Measurements from ENCODE around the gene ZMAT2.
"Not testable (repeated sequence)": the region's sequence is repeated elsewhere in the genome, so short reads cannot be mapped to it uniquely, and the experiment has no call there.

The ZMAT2 gene

GRCh38 chr5:140700177-140701144, at the start of gene ZMAT2:
Gene ZMAT2, plus strand, starts transcription at chr5:140700447. Its CDS starts 14 bp downstream, at chr5:140700461.
- peak; percentile 89 for DNase-seq

GRCh38 chr5:140658870-140659269, 41.4 kb upstream of the ZMAT2 start:
- DNase-seq: no peak

- DNase-seq: not testable (repeated sequence)
These were observed 39.9 kb upstream of the ZMAT2 start for GRCh38 chr5:140660371-140660770.

- DNase-seq: no peak
These were observed 36.3 kb upstream of the ZMAT2 start for GRCh38 chr5:140664030-140664358.

DNA sequence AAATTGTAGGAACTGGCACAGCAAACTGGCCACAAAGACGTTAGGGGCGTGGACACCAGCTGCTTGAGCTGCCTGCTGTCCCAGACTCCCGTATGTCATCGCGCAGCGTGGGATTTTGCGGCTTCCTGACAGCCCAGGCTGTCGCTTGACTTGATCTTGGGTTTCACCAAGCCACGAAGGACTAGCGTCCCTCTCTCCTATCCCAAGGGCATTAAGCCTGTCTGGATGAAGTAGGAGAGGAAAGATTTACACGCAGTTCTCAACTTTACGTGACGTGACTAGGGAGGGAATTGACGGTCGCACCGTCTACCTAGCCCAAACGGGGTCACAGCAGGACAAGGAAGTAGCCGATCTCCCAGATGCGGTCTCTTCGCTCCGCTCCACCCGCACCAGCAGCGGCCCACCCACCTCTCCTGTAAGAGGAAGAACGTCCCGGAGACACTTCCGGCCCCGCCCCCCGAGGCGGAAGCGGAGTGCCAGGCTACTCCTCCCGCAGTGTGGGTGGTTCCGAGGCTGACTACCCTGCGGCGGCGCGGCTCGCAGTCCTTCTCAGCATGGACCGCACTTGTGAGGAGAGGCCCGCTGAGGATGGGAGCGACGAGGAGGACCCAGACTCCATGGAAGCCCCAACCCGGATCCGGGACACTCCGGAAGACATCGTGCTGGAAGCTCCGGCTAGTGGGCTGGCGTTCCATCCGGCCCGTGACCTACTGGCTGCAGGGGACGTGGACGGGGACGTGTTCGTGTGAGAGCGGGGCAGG, 35.7 kb upstream of the ZMAT2 start, which contains the start of gene WDR55:
Gene WDR55 (plus strand): TSS at position 546 of the 761 bp plus-strand sequence. CDS start 9 bp downstream, at position 555.
- DNase-seq: peak; percentile 91

DNA sequence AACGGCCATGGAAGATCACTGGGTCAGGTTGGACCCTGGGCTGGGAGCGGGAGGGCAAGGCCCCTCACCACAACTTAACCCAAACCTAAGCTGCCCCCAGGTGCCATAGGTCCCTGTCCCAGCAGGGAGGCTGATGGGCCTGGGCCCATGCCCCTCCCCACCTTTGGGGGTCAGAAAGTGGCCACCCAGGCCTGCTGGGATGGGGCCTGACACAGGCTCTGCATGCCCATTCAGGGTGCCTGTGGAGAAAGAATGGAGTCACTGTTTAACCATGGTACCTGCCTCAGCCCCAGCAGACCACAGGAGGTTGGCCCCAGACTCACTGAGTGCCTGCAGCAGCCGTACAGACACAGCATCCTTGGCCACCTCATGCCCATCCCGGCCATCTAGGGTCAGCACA, 29.2 kb upstream of the ZMAT2 start:
- not testable (repeated sequence) for DNase-seq

DNA sequence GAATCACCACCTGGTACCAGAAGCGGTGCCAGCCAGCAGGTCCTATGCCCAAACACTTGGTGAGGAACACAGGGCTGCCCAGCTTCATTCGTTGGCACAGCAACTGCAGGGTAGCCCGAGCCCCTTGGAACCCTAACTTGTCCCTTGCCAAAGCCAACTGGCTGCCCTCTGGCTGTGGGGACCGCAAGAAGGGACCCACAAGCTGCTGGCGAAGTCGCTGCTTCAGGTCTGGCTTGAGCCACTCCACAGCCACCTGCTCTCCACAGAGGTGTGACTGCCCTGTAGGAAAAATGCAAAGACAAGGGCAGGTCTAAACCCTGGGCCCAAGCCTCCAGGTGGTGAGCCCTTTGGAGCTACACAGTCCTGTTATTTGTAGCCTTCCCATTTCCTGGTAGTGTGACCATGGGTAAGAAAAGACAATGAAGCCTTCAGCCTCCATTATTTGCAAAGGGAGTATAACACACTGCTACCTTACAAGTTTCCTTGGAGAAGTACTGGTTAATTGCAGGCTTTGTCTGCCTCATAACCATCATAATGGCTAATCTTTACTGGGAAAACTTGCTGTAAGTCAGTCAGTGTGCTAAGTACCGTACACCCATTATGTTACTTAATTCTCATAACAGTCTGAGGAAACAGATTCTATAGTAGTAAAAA, 28.6 kb upstream of the ZMAT2 start:
- no peak for DNase-seq

- DNase-seq: no peak
These were observed 27.6 kb upstream of the ZMAT2 start for GRCh38 chr5:140672455-140673186.

DNA sequence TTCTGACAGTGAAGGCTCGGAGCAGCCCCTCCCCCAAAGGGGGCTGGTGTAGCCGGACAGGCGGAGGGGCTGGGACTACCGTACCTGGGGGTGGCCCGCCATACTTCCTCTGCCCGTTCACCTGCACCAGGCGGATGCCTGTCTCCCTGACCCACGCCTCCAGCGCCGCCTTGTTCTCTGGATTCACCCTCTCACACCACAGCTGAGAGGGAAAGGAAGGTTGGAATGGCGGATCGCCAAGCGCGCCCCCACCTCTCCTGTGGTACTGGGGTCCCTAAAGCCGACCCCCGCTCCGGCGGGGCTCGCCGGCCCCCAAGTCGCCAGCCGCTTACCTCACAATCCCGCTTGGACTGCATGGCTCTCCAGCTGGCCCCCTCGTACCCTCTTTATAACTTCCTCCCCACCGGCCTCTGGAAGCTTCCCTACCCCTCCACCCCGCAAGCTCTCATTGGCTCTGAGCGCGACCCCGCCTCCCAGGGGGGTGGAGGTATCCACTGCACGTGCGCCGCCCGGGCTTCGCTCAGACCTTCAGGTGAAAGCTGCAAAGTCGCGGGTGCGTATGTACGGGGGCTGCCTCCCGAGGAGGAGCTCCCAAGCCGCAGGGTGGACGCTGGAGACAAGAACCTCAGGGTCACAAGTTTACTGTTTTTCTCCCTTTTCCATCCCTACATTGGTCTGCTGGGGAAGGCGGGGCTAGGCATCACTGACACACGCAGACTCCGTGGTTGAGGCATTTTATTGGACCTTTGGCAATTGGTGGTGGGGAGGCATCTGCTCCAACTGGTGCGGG, 26.9 kb upstream of the ZMAT2 start, which contains the start of gene DND1:
Gene DND1 (minus strand): TSS at position 390 of the 790 bp plus-strand sequence. CDS start 34 bp downstream, at position 356.
- DNase-seq: no peak

DNA sequence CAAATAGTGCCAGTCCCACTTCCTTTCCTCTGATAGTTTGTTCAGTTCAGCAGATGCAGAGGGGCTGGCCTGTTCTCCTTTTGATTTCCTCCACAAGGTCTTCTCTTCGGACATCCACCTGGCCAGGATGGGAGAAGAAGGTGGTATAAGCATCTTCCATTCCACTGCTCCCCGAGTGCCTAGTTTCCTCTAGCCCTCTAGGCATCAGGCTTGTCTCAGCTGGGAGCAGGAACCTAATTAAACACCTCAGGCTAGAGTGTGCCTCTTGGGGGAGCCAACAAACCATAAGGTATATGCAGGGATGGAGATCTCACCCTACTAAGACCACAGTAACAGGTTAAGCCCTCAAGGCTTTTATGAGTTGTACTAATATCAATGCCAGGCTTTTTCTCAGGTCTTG, 26.0 kb upstream of the ZMAT2 start:
- no peak for DNase-seq

DNA sequence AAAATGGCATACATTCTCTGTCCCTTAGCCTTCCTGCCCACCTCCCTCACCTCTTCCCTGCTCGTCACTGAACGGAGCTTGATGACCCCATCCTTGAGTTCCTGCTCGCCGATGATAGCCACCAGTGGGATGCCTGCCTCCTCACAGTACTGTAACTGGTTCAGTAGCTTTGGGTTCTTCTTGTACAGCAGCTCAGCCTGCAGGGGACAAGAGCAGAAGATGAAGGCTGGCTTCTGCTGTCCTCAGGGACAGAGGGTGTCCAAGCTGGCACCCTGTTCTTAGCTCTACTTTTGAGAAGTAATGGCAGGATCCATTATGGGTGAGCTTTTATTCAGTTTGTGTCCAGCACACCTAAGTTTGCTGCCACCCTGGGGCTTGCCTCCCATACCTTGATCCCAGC, 25.6 kb upstream of the ZMAT2 start:
- DNase-seq: no peak

DNA sequence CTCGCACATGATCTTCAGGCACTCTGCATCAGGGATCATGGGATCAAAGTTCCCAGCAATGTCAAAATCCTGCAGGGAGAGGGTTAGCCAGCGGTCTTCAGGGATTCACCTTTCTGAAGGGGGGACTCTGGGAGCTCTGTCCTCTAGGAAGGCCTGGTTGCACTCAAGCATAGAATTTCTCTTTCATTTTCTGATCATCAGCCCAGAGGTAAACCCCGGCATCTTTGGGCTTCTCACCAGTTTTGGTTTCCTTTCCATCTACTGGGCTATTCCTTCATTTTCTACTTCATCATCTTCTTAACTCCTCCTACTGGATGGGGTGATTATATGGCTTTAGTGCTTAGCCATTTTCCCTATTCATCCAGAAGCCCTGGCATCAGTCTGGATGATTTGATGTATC, 22.3 kb upstream of the ZMAT2 start:
- no peak for DNase-seq

DNA sequence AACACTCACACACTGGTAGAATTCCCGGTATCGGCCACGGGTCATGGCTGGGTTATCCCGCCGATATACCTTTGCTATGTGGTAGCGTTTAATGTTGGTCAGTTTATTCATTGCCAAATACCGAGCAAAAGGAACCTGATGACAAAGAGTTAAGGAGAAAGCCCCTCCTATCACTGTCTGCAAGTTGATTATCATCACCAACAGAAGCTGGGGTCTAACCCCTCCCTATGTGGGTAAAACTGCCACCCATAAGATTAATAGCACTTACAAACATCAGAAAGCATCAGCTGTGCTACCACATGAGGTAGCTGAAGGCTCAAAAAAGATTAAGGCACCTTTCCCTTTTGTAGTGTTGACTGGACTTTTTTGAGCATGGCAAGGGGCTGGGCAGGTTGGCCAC, 21.3 kb upstream of the ZMAT2 start:
- DNase-seq: no peak

- DNase-seq: no peak
These were observed 9.8 kb upstream of the ZMAT2 start for GRCh38 chr5:140690376-140690932.

DNA sequence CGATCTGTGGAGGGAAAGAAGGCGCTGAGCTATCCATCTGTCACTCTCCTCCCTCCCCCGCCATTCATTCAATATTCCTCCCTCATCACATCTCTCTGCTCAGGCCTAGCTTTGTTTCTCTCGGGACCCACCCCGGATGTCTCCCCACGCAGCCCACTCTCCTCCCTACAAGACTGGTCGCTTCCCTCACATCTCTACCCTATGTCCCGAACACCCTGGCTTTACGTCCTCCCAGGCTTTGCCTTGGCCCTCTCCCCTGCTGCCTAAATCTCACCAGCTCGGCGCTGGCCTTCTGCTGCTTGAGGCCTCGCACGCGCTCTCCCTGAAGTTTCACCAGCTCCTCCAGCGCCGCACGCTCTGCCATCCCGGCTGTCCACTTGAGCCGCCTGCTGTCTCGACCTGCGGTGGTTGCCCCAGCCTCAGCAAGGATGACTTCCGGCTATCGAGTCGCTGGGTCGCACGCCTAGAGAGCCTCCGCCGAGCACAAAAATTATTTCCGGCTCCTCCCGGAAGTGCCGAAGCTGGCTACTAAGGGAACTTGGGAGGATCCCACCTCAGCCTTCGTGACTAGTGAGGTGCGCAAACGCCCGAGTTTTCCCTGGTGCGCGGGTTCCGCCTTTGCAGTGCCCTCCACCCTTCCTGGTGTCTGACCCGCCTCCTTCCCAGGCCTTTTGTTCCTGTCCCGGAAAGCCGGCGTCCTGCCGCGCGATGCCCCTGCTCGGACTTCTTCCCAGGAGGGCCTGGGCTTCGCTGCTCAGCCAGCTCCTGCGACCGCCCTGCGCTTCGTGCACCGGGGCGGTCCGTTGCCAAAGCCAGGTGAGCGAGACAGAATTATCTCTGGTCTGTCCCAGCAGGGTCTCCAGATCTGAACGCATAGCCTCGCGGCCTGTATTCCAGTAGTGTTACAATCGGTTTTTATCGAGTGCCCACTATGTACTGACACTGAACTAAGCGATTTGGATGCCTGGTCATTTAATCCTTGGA, 9.0 kb upstream of the ZMAT2 start, which contains the start of the genes HARS1 and HARS2:
Gene HARS1 (minus strand): TSS at position 430 of the 984 bp plus-strand sequence. CDS start 66 bp downstream, at position 364.
Gene HARS2 (plus strand): TSS at position 515 of the 984 bp plus-strand sequence. CDS start 194 bp downstream, at position 709.
- DNase-seq: peak; percentile 87

DNA sequence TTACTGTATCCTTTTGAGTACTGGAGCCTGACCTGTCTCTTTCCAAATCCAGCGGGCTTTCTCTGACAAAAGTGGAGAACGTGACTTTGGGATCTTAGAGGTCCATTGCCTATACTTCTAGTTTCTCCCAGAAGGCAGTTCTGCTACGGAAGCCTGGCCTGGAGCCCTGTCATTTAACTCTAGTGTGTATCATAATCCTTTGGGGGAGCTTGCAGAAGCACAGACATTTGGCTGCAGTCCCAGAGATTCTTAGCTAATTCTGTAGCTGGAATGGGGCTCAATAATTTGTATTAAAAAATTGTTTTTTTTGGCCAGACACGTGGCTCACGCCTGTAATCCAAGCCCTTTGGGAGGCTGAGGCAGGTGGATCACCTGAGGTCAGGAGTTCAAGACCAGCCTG, 6.0 kb upstream of the ZMAT2 start:
- DNase-seq: no peak

- no peak for DNase-seq
These were observed 3.3 kb upstream of the ZMAT2 start for GRCh38 chr5:140696891-140697492.

DNA sequence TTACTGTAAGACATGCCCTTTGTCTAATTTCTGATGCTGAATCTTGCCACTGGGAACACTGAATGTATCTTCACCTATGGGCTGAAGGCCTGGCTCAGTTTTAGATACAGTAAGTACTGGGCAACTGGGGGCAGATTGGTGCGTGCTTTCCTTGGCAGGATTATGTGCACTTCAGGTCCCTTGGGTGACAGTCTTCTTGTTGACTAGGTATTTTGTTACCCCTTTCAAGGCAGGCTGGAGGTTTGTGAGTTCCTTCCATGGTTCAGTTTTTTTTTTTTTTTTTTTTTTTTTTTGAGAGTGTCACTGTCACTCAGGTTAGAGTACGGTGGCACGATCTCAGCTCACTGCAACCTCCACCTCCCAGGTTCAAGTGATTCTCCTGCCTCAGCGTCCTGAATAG, 7.6 kb downstream of the ZMAT2 start:
- no peak for DNase-seq

DNA sequence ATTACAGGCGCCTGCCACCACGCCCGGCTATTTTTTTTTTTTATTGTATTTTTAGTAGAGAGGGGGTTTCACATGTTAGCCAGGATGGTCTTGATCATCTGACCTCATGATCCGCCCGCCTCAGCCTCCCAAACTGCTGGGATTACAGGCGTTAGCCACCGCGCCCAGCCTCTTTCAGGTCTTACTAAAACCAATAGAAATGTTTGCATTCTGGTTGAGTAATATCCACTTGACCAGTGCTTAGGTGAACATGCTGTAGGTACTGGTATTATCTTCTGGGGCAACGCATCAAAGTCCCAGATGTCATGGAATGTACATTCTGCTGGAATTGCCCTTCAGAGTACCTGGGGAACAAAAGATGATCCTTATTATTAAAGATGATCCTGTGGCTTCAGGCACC, 8.5 kb downstream of the ZMAT2 start:
- not testable (repeated sequence) for DNase-seq
